ENCODE data around the gene TMEM33. TPM values are rescaled to one million over a fixed set of nuclear protein-coding genes. Genes with fewer than 3 reads are reported as not detected.

TMEM33 gene
- total RNA-seq, 1 experiment from 2014 or later: 48.1 TPM

DNA sequence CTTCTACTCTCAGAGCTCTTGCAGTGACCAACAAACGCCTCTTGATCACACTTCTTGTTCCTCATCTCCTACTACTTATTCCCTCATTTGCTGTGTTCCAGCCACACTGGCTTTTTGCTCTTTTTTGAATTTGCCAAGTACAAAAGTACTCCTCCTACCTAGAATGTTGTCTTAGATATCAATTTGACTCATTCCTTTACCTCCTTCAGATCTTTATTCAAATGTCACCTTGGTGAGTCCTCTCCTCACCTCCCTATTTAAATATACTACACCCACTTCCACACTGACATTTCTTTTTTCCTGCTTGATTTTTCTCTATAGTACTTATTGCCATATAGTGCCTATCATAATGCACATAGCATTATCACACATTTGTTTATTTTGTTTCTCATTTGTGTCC, 40.1 kb downstream of the TMEM33 start:
- ATAC-seq (no peak), DNase-seq (ENCODE audit: low read depth, low spot score) (no peak)
- TF ChIP-seq REST (IDR thresholded peaks at IDR 0.05; ENCODE audit: insufficient read depth in 1 of 2, low read depth in 2 of 2, low read length in 1 of 2) (no peak), SIN3A (IDR thresholded peaks at IDR 0.05; ENCODE audit: borderline replicate concordance, insufficient read depth, low read depth, low read length) (no peak), POLR2AphosphoS5 (IDR thresholded peaks at IDR 0.05; ENCODE audit: low read depth, low read length) (no peak), TCF7L2 (IDR thresholded peaks at IDR 0.05; ENCODE audit: low read depth, low read length) (no peak)
- TF ChIP-seq, protein P1, sequence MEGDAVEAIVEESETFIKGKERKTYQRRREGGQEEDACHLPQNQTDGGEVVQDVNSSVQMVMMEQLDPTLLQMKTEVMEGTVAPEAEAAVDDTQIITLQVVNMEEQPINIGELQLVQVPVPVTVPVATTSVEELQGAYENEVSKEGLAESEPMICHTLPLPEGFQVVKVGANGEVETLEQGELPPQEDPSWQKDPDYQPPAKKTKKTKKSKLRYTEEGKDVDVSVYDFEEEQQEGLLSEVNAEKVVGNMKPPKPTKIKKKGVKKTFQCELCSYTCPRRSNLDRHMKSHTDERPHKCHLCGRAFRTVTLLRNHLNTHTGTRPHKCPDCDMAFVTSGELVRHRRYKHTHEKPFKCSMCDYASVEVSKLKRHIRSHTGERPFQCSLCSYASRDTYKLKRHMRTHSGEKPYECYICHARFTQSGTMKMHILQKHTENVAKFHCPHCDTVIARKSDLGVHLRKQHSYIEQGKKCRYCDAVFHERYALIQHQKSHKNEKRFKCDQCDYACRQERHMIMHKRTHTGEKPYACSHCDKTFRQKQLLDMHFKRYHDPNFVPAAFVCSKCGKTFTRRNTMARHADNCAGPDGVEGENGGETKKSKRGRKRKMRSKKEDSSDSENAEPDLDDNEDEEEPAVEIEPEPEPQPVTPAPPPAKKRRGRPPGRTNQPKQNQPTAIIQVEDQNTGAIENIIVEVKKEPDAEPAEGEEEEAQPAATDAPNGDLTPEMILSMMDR (IDR thresholded peaks at IDR 0.05): no peak
- ChIA-PET CTCF (no interaction called here), POLR2A (no interaction called here)
- H3K9me3 ChIP-seq (ENCODE audit: control insufficient read depth, insufficient read depth, low read depth, low read length): no peaks in the 10 kb centered on the region
- in situ Hi-C loops (cut with HindIII; ENCODE audit: low pct_unique_long_range_greater_than_20kb, low sequenced_read_pairs) (no loop called here), intact Hi-C loops (cut with micrococcal nuclease; ENCODE audit: unreplicated experiment) (no loop called here)
- H3K27ac ChIP-seq (ENCODE audit: low read length): no peak overlapping the region
- no peaks in the 10 kb centered on the region for H3K4me1 ChIP-seq (ENCODE audit: control insufficient read depth, insufficient read depth, low read length)
- no peak overlapping the region for H3K4me3 ChIP-seq (ENCODE audit: low read depth in 2 of 2, low read length in 2 of 2)
- H3K27me3 ChIP-seq (ENCODE audit: control insufficient read depth, insufficient read depth, low read length): no peaks in the 10 kb centered on the region
- BruUV-seq (replicated peaks): no TSS peak
- H3K36me3 ChIP-seq (ENCODE audit: control insufficient read depth, insufficient read depth, low read length): no peaks in the 10 kb centered on the region

DNA sequence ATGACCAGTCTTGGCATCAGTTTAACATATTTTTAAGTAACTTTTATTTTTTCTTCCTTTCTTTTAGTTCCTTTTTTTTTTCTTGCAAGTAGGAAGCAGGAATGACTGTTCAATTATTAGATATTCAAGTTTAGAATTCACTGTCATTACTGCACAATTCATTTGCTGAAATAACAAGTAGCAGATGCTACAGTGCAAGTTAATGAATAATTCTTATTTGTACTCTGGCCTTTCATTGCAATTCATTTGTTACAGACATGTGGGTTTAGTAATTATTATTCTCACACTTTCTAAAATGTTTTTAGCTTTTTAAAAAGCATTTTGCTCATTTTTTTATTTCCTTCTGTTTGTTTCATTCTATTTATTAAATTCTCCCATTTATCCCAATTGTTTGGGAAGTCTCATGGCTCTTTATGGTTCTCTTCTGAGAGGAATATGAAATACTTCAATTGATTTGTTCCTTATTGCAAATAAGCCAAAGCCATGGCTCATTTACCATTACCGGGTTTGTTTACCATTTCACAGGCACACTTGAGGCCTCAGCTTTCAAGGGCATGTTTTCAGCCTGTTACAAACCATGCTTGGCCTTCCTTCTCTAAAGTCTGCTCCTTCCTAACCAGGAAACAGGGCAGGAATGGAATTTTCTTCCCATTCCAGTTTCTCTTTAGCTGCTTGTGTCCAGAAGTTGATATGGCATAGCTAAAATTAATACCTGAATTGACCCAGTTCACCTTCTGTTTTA, 41.7 kb downstream of the TMEM33 start:
- H3K4me1 ChIP-seq (ENCODE audit: control insufficient read depth, insufficient read depth, low read length): no peaks in the 10 kb centered on the region
- ChIA-PET POLR2A (no interaction called here), CTCF (no interaction called here)
- no peak overlapping the region for H3K27ac ChIP-seq (ENCODE audit: low read length)
- TF ChIP-seq, protein P1 (IDR thresholded peaks at IDR 0.05): no peak
- TF ChIP-seq POLR2AphosphoS5 (IDR thresholded peaks at IDR 0.05; ENCODE audit: low read depth, low read length) (no peak), REST (IDR thresholded peaks at IDR 0.05; ENCODE audit: insufficient read depth in 1 of 2, low read depth in 2 of 2, low read length in 1 of 2) (no peak), SIN3A (IDR thresholded peaks at IDR 0.05; ENCODE audit: borderline replicate concordance, insufficient read depth, low read depth, low read length) (no peak)
- no peaks in the 10 kb centered on the region for H3K27me3 ChIP-seq (ENCODE audit: control insufficient read depth, insufficient read depth, low read length)
- no TSS peak for BruUV-seq (replicated peaks)
- intact Hi-C loops (cut with micrococcal nuclease; ENCODE audit: unreplicated experiment): no loop called here
- no peak for DNase-seq (ENCODE audit: low read depth, low spot score)
- H3K9me3 ChIP-seq (ENCODE audit: control insufficient read depth, insufficient read depth, low read depth, low read length): no peaks in the 10 kb centered on the region
- in situ Hi-C loops (cut with HindIII; ENCODE audit: low pct_unique_long_range_greater_than_20kb, low sequenced_read_pairs): no loop called here
- ATAC-seq: no peak
- no peaks in the 10 kb centered on the region for H3K36me3 ChIP-seq (ENCODE audit: control insufficient read depth, insufficient read depth, low read length)
- no peak overlapping the region for H3K4me3 ChIP-seq (ENCODE audit: low read depth in 2 of 2, low read length in 2 of 2)

Measured in Panc1 (cell line).